Suprapubic skin (tissue), 4 donors: ENCODE measurements around the gene NBEA. TPM values are rescaled to one million over a fixed set of nuclear protein-coding genes. Genes with fewer than 3 reads are reported as not detected.

Experiments used
- DNase-seq, 2 donors: peaks; one replicate each; pipeline ENCODE4 v3.0.0-alpha.2; 2019; ENCODE audit warnings: low spot score in 2 of 2
- H3K27ac ChIP-seq: fragments of 200-600 bp; sonication (generic); one replicate; pipeline ENCODE4 v1.5.1; 2019
- H3K27me3 ChIP-seq: fragments of 200-600 bp; sonication (generic); one replicate; pipeline ENCODE4 v1.5.1; 2019
- H3K36me3 ChIP-seq: fragments of 200-600 bp; sonication (generic); one replicate; pipeline ENCODE4 v1.5.1; 2019
- H3K4me1 ChIP-seq: fragments of 200-600 bp; sonication (generic); one replicate; pipeline ENCODE4 v1.5.1; 2019
- H3K4me3 ChIP-seq: fragments of 200-600 bp; sonication (generic); one replicate; pipeline ENCODE4 v1.5.1; 2019; ENCODE audit warnings: mild to moderate bottlenecking
- H3K9me3 ChIP-seq: fragments of 200-600 bp; sonication (generic); one replicate; pipeline ENCODE4 v1.5.1; 2019
- EP300 ChIP-seq: sonication (generic); formaldehyde crosslinking; IDR thresholded peaks from one replicate; pipeline ENCODE4 v1.6.1; 2017; ENCODE audit warnings: antibody characterized with exemption
- POLR2A ChIP-seq, 2 donors: fragments of 450-650 bp; IDR thresholded peaks; one replicate each; pipeline ENCODE4 v1.6.1; 2017; ENCODE audit warnings: antibody characterized with exemption in 2 of 2, mild to moderate bottlenecking in 2 of 2, moderate library complexity in 2 of 2
- POLR2AphosphoS5 ChIP-seq, 3 donors: sonication (generic); formaldehyde crosslinking; IDR thresholded peaks; one replicate each; pipeline ENCODE4 v1.6.1; 2017; ENCODE audit warnings: antibody characterized with exemption in 3 of 3
- WGBS: methylation state at CpG from one replicate; pipeline ENCODE4 v1.1.5; 2018; 5-methylcytosine and 5-hydroxymethylcytosine counted together
- total RNA-seq, 4 donors: library from RNA; depleted of rRNA; stranded (reverse); fragments of >200 nt; gene quantifications; one replicate each; pipeline ENCODE4 v1.1.0, GENCODE V29; 2016
- TF ChIP-seq, protein P1 (sequence below), 2 donors: fragments of 200-600 bp in 1 of 2; fragments of 450-650 bp in 1 of 2; sonication (generic) in 1 of 2; IDR thresholded peaks; one replicate each; pipeline ENCODE4 v1.5.1; 2016 to 2019; ENCODE audit warnings: antibody characterized with exemption in 2 of 2, mild to moderate bottlenecking in 1 of 2, moderate library complexity in 1 of 2

The NBEA gene
- total RNA-seq, 4 donors from 2014 or later, result 3.1 to 9.7 (median 4.1) TPM

DNA sequence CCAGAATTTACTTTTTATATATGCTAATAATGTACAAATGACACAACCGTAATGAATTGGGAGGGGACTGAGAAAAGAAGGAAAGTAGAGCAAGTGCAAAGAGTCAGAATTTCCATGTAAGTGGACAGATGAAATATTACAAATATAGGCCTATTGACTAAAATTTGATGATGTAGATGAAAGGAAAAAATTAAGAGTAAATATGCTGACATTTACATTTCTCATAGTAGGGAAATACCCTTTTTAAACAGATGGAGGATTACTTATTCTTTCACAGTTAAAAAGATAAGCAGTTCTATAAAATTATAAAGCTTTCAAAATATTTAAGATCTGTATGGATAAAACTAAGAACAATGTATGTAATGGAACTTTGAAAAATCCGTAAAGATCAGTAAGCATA is 185.4 kb downstream of the NBEA start:
- no peak for TF ChIP-seq POLR2A (IDR thresholded peaks at IDR 0.05)
- TF ChIP-seq, protein P1, sequence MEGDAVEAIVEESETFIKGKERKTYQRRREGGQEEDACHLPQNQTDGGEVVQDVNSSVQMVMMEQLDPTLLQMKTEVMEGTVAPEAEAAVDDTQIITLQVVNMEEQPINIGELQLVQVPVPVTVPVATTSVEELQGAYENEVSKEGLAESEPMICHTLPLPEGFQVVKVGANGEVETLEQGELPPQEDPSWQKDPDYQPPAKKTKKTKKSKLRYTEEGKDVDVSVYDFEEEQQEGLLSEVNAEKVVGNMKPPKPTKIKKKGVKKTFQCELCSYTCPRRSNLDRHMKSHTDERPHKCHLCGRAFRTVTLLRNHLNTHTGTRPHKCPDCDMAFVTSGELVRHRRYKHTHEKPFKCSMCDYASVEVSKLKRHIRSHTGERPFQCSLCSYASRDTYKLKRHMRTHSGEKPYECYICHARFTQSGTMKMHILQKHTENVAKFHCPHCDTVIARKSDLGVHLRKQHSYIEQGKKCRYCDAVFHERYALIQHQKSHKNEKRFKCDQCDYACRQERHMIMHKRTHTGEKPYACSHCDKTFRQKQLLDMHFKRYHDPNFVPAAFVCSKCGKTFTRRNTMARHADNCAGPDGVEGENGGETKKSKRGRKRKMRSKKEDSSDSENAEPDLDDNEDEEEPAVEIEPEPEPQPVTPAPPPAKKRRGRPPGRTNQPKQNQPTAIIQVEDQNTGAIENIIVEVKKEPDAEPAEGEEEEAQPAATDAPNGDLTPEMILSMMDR (IDR thresholded peaks at IDR 0.05), result no peak
- TF ChIP-seq EP300, result no peak
- TF ChIP-seq POLR2AphosphoS5 (IDR thresholded peaks at IDR 0.05), result no peak
- DNase-seq, result no peak

DNA sequence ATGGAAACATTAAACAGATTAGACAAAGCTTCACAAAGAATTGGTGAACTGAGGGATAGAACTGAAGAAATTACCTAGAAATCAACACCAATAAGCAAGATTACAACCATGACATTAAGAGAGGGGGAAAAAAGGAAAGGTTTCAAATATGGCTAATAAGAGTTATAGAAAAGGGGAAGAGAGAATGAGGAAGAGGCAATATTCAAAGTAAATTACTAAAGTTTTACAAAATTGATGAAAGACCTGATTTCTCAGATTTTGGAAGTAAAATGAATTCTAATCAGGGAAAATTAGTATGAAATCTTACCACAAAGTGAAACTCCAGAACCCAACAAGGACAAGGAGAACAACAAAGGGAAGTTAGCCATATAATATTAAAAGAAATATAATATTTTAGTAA is 187.4 kb downstream of the NBEA start:
- no peak for DNase-seq
- Histone ChIP-seq H3K27ac (no peak overlapping the region), H3K27me3 (no peaks in the 10 kb centered on the region)

More for the DNA sequence above, 185.4 kb downstream of the NBEA start:
- H3K4me1 ChIP-seq, result no peaks in the 10 kb centered on the region
- 94% methylated on average over 2 of the region's 2 CpGs for WGBS
- no peak overlapping the region for H3K4me3 ChIP-seq
- H3K36me3 ChIP-seq, result no peaks in the 10 kb centered on the region
- H3K27ac ChIP-seq, result no peak overlapping the region
- H3K9me3 ChIP-seq, result no peaks in the 10 kb centered on the region
- H3K27me3 ChIP-seq, result no peaks in the 10 kb centered on the region

DNA sequence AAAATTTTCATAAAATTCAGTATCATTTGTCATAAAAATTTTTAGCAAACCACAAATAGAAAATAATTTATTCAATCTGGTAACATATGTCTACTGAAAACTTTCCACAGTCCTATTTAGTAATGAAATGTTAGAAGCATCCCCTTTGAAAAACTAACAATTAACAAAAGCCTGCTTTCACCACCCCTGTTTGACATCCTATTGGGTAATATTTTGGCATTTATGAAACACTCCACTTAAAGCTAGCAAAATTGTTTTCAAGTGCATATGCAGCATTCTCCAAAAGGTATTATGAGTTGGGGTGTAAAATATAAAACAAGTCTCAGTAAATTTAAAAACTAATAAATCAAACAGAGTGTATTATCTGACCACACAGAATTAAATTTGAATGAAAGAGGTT is 189.4 kb downstream of the NBEA start:
- no peak for TF ChIP-seq EP300
- TF ChIP-seq POLR2AphosphoS5 (IDR thresholded peaks at IDR 0.05), result no peak
- TF ChIP-seq, protein P1 (IDR thresholded peaks at IDR 0.05), result no peak
- no peak for TF ChIP-seq POLR2A (IDR thresholded peaks at IDR 0.05)
- H3K4me1 ChIP-seq, result no peaks in the 10 kb centered on the region
- H3K4me3 ChIP-seq, result no peak overlapping the region
- H3K36me3 ChIP-seq, result no peaks in the 10 kb centered on the region
- no peak for DNase-seq
- no peaks in the 10 kb centered on the region for H3K27me3 ChIP-seq
- H3K9me3 ChIP-seq, result no peaks in the 10 kb centered on the region
- no peak overlapping the region for H3K27ac ChIP-seq

More for the DNA sequence above, 187.4 kb downstream of the NBEA start:
- Histone ChIP-seq H3K4me1 (no peaks in the 10 kb centered on the region), H3K4me3 (no peak overlapping the region), H3K9me3 (no peaks in the 10 kb centered on the region), H3K36me3 (no peaks in the 10 kb centered on the region)
- TF ChIP-seq POLR2AphosphoS5 (IDR thresholded peaks at IDR 0.05), result no peak
- TF ChIP-seq, protein P1 (IDR thresholded peaks at IDR 0.05), result no peak
- no peak for TF ChIP-seq POLR2A (IDR thresholded peaks at IDR 0.05)
- no peak for TF ChIP-seq EP300

DNA sequence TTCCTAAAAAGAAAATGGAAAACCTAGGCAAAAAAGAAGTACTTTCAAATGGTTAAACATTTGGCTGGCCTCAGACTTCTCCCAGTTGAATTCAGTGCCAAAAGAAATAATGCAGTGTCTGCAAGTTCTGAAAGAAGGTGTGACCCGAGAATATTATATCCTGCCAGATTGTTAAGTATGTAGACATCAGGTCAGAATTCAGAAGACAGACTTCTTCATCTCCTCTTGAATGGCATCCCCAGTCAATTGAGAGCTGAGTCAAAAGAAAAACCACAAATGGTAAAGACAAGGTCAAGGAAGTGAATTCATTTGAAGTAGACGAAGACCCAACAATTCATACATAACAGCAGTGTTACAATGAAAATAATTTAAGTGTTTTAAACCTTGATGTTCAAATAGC is 194.5 kb downstream of the NBEA start:
- Histone ChIP-seq H3K4me1 (peaks cover 4% of the 10 kb centered on the region), H3K36me3 (no peaks in the 10 kb centered on the region), H3K27me3 (no peaks in the 10 kb centered on the region), H3K4me3 (no peak overlapping the region), H3K9me3 (no peaks in the 10 kb centered on the region), H3K27ac (no peak overlapping the region)
- 39% methylated on average over 2 of the region's 2 CpGs for WGBS
- no peak for TF ChIP-seq POLR2AphosphoS5 (IDR thresholded peaks at IDR 0.05)
- TF ChIP-seq EP300, result no peak
- TF ChIP-seq, protein P1 (IDR thresholded peaks at IDR 0.05), result no peak
- TF ChIP-seq POLR2A (IDR thresholded peaks at IDR 0.05), result no peak
- no peak for DNase-seq

DNA sequence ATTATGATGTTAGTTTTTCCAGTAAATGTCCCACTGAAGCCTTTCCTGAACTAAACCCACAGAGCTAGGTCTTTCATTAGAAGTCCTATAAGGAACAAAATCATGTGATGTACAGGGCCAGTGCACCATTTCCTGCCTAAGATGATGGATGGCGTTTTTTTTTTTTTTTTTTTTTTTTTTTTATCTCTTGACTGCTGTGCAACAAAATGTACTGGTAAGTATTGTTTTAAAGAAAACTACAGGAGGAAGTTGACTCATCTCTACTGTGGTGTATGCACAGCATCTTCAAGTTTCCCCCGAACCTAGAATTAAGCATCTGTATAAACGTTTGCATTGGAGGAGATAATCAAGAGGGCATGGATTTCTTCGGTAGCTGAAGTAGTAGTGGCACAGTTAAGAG is 197.5 kb downstream of the NBEA start:
- DNase-seq, result no peak
- Histone ChIP-seq H3K27ac (no peak overlapping the region), H3K4me1 (peaks cover 4% of the 10 kb centered on the region), H3K36me3 (no peaks in the 10 kb centered on the region), H3K4me3 (no peak overlapping the region), H3K27me3 (no peaks in the 10 kb centered on the region), H3K9me3 (no peaks in the 10 kb centered on the region)
- WGBS, result 74% methylated on average over 4 of the region's 4 CpGs
- no peak for TF ChIP-seq POLR2AphosphoS5 (IDR thresholded peaks at IDR 0.05)
- TF ChIP-seq, protein P1 (IDR thresholded peaks at IDR 0.05), result no peak
- no peak for TF ChIP-seq POLR2A (IDR thresholded peaks at IDR 0.05)
- TF ChIP-seq EP300, result no peak
